ENCODE data around the gene MXRA7. TPM values are rescaled to one million over a fixed set of nuclear protein-coding genes. Genes with fewer than 3 reads are reported as not detected.
A peak's percentile ranks its signal among the peaks of the same experiment; 100 is the strongest.

The MXRA7 gene, protein sequence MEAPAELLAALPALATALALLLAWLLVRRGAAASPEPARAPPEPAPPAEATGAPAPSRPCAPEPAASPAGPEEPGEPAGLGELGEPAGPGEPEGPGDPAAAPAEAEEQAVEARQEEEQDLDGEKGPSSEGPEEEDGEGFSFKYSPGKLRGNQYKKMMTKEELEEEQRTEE
- 236 TPM for total RNA-seq (ENCODE audit: unreplicated experiment)
- long read RNA-seq, full-length matches to known transcripts = 2 of 7 reads
- long read RNA-seq, partial matches to known transcripts = 2 of 7 reads
- long read RNA-seq, other reads (novel, unspliced or antisense) = 3 of 7 reads

DNA sequence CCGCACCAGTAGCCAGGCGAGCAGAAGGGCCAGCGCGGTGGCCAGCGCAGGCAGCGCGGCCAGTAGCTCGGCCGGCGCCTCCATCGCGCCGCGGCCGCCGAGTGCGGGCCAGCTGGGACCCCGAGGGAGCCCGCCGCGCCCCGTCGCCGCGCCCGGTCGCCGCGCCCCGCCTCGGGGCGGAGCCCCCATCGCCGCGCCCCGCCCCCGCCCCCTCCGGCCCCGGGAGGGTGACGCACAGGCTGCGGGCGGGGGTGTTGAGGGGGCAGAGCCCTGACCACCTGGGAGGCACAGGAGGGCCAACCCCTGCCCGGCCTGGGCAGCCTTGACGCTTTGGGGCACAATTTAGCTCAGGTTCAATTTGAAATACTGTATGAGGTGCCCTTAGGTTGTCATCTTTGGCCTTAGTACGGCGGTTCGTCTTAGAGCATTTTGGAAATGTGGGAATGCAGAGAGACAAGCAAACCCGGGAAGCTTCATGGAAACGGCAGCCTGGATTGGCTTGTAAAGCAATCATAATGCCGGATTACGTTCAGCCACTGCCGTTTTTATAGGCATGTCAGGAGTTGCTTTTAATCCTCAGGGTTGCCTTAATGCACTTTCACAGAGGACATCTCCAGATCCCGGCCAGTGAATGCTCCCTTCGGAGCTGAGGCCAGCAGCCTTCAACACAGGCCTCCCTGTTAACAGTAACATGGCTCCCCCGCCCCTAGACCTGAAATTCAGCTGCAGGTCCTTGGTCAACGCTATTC, at the start of gene MXRA7:
Gene MXRA7, minus strand, starts transcription at position 103 of the 749 bp plus-strand sequence. Its CDS starts 19 bp downstream, at position 84.
- TF ChIP-seq, protein P1, sequence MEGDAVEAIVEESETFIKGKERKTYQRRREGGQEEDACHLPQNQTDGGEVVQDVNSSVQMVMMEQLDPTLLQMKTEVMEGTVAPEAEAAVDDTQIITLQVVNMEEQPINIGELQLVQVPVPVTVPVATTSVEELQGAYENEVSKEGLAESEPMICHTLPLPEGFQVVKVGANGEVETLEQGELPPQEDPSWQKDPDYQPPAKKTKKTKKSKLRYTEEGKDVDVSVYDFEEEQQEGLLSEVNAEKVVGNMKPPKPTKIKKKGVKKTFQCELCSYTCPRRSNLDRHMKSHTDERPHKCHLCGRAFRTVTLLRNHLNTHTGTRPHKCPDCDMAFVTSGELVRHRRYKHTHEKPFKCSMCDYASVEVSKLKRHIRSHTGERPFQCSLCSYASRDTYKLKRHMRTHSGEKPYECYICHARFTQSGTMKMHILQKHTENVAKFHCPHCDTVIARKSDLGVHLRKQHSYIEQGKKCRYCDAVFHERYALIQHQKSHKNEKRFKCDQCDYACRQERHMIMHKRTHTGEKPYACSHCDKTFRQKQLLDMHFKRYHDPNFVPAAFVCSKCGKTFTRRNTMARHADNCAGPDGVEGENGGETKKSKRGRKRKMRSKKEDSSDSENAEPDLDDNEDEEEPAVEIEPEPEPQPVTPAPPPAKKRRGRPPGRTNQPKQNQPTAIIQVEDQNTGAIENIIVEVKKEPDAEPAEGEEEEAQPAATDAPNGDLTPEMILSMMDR (IDR thresholded peaks at IDR 0.05; ENCODE audit: partially characterized antibody, unreplicated experiment) = no peak
- H3K9me3 Mint-ChIP-seq (ENCODE audit: unreplicated experiment) = peaks cover 18% of the 10 kb centered on the region
- H3K36me3 Mint-ChIP-seq (ENCODE audit: unreplicated experiment) = no peaks in the 10 kb centered on the region
- peaks cover 11% of the 10 kb centered on the region for H3K27me3 Mint-ChIP-seq (ENCODE audit: unreplicated experiment)
- peaks cover 42% of the 10 kb centered on the region for H3K4me1 Mint-ChIP-seq (ENCODE audit: low read depth, unreplicated experiment)
- peak; percentile 80 for DNase-seq
- H3K4me3 Mint-ChIP-seq (ENCODE audit: unreplicated experiment) = peak within 1 kb of the TSS; percentile 96
- H3K27ac Mint-ChIP-seq (ENCODE audit: unreplicated experiment) = peak within 1 kb of the TSS; percentile 98

DNA sequence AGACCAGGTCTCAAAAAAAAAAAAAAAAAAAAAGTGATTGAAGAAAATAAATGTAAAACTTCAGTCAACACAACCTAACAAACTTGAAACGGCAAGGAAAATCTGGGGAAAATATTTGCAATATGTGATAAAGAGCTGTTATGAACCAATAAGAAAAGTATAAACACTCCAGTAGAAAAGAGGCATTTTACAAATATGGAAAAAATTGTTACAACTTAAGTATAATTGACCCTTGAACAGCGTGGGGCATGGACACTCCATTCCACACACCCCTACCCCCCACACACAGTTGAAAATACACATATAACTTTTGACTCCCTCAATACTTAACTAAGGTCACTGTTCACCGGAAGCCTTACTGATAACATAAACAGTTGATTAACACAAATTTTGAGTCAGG, 47.8 kb upstream of the MXRA7 start:
- Mint-ChIP-seq H3K4me1 (ENCODE audit: low read depth, unreplicated experiment) (no peaks in the 10 kb centered on the region), H3K4me3 (ENCODE audit: unreplicated experiment) (no peak overlapping the region), H3K36me3 (ENCODE audit: unreplicated experiment) (no peaks in the 10 kb centered on the region), H3K27ac (ENCODE audit: unreplicated experiment) (no peak overlapping the region), H3K9me3 (ENCODE audit: unreplicated experiment) (no peaks in the 10 kb centered on the region), H3K27me3 (ENCODE audit: unreplicated experiment) (no peaks in the 10 kb centered on the region)
- TF ChIP-seq, protein P1 (IDR thresholded peaks at IDR 0.05; ENCODE audit: partially characterized antibody, unreplicated experiment) = no peak
- DNase-seq = no peak

DNA sequence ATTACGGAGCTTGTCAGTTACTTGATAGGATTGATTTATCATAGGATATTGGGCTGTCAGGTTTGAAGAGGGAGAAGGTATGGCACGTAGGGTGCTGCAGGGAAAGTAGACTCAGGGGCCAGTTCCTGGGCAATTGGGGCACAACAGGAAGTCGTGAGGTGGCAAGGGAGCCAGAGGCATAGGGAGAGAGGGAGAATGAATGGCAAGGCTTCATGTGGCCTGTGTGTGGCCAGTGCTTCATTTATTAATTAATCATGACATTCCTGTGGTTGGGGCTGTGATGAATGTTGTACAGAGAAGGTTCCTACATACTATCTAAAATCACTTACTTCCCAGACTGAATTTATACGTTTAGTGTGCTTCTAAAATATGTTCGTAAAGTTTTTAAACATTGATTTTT, 46.5 kb upstream of the MXRA7 start:
- Mint-ChIP-seq H3K36me3 (ENCODE audit: unreplicated experiment) (no peaks in the 10 kb centered on the region), H3K27me3 (ENCODE audit: unreplicated experiment) (no peaks in the 10 kb centered on the region), H3K4me1 (ENCODE audit: low read depth, unreplicated experiment) (no peaks in the 10 kb centered on the region), H3K9me3 (ENCODE audit: unreplicated experiment) (no peaks in the 10 kb centered on the region), H3K27ac (ENCODE audit: unreplicated experiment) (no peak overlapping the region), H3K4me3 (ENCODE audit: unreplicated experiment) (no peak overlapping the region)
- TF ChIP-seq, protein P1 (IDR thresholded peaks at IDR 0.05; ENCODE audit: partially characterized antibody, unreplicated experiment) = no peak
- DNase-seq = no peak

DNA sequence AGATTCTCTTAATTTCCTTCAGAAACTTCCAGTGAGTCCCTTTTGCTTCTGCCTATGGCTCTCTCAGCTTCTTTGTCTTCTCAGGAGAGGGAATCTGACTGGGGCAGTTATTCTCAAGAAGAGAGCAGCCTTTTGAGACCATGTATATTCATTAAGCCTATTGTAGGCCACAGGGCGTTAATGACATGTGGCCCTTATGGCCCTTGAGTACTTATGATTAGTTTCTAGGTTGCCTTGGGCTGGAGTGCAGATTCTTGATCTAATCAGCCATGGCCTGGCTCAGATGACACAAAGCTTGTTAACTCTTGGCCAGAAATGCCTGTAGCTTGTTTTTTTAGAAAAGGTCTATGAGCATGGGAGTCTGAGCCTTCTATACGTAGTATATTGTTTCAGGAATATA, 44.5 kb upstream of the MXRA7 start:
- Mint-ChIP-seq H3K27ac (ENCODE audit: unreplicated experiment) (no peak overlapping the region), H3K36me3 (ENCODE audit: unreplicated experiment) (no peaks in the 10 kb centered on the region), H3K9me3 (ENCODE audit: unreplicated experiment) (no peaks in the 10 kb centered on the region), H3K27me3 (ENCODE audit: unreplicated experiment) (no peaks in the 10 kb centered on the region), H3K4me3 (ENCODE audit: unreplicated experiment) (no peak overlapping the region), H3K4me1 (ENCODE audit: low read depth, unreplicated experiment) (no peaks in the 10 kb centered on the region)
- no peak for DNase-seq
- TF ChIP-seq, protein P1 (IDR thresholded peaks at IDR 0.05; ENCODE audit: partially characterized antibody, unreplicated experiment) = no peak

All from glutamatergic neuron (in vitro differentiated cells).